ENCODE measurements around the gene BCAS3. TPM values are rescaled to one million over a fixed set of nuclear protein-coding genes. Genes with fewer than 3 reads are reported as not detected.

The BCAS3 gene
- total RNA-seq, 1 experiment from 2014 or later = 26.3 TPM

DNA sequence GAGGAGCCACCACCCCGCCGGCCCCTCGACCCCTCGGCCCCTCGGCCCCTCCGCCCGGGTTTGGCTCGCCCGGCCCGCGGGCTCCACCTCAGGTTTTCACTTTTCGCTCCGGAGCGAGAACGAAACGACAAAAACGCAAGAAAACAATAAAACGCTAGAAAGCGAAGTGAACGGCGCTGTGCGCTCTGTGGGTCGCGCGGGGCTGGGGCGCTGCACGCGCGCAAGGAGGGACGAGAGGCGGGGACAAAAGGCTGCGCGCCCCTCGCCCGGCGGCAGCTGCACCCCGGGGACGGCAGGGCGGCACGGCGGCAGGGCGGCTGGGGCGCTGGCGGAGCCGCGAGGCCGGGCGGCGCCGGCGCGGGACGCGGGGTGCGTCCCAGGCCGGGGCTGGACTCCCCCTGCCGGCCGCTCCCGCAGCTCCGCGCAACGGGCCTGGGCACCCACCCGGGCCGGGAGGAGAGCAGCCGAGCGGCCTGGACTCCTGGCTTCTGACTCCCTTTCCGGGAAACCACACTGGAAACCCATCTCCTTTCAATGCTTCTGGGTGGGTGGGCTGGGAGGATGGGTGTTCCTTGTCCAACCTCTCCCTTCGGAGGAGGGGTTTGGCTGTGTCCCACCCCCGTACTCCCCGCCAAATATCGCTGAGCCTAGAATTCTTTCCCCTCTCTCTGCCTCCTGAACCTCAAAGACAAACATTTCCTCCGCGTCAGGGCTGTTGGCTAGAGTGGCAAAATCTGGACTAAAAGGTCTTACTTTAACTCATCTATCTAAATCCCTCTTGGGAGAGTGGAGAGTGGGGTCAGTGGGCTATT lies 731.9 kb downstream of the BCAS3 start:
- intact Hi-C loops (cut with micrococcal nuclease) = loop anchor here (1.0 to 5.0 kb wide), 3 partner anchors 407 to 658 kb away; partner anchors contain the start of gene MED13
- Histone ChIP-seq H3K79me2 (ENCODE audit: insufficient read depth, low read length) (no peaks in the 10 kb centered on the region), H3K4me1 (ENCODE audit: control insufficient read depth in 1 of 2, insufficient read depth in 2 of 2, low read length in 2 of 2) (peaks cover 37 to 48% of the 10 kb centered on the region in 2 experiments), H3K9ac (ENCODE audit: low read length) (peak overlapping the region; percentile 77), H3K27me3 (ENCODE audit: insufficient read depth, low read length) (no peaks in the 10 kb centered on the region), H2AFZ (ENCODE audit: low read depth, low read length, poor library complexity, severe bottlenecking) (peak overlapping the region; percentile 93), H4K20me1 (ENCODE audit: insufficient read depth) (no peaks in the 10 kb centered on the region), H3K27ac (ENCODE audit: low read depth, low read length) (peak overlapping the region; percentile 97), H3K4me2 (ENCODE audit: low read length) (peak overlapping the region; percentile 98), H3K9me3 (ENCODE audit: control insufficient read depth in 1 of 2, insufficient read depth in 1 of 2, low read depth in 1 of 2, low read length in 2 of 2) (no peaks in the 10 kb centered on the region), H3K9me2 (ENCODE audit: insufficient read depth) (no peaks in the 10 kb centered on the region), H3K4me3 (replicated peaks in 1 of 2; ENCODE audit: low read depth in 1 of 2, low read length in 2 of 2) (peak overlapping the region; percentile 52 to 68), H3K36me3 (ENCODE audit: control insufficient read depth in 1 of 2, insufficient read depth in 2 of 2, low read length in 2 of 2) (no peaks in the 10 kb centered on the region)
- DNase-seq (ENCODE audit: low read depth, low spot score) (peak; percentile 36), ATAC-seq (peak; percentile 71)
- BruUV-seq (replicated peaks) = no TSS peak
- TF ChIP-seq RAD21 (IDR thresholded peaks at IDR 0.05; ENCODE audit: low read depth) (peak; percentile 48), POLR2A (IDR thresholded peaks at IDR 0.05; ENCODE audit: borderline replicate concordance, extremely low read depth, insufficient read depth, insufficient read length) (no peak), ZFX (IDR thresholded peaks at IDR 0.05) (peak; percentile 80), CTCF (IDR thresholded peaks at IDR 0.05 in 2 of 3, conservative IDR thresholded peaks at IDR 0.05 in 1 of 3; ENCODE audit: borderline replicate concordance in 1 of 3, insufficient read depth in 1 of 3, low read depth in 2 of 3, low read length in 2 of 3) (peak in 2 of 3 experiments; percentile 30 to 68; a peak in 3 of 6 replicates), MAX (IDR thresholded peaks at IDR 0.05) (peak; percentile 15; the same call in 1 of the 2 replicates), POLR2AphosphoS5 (IDR thresholded peaks at IDR 0.05; ENCODE audit: low read depth, low read length) (peak; percentile 49), TCF7L2 (IDR thresholded peaks at IDR 0.05; ENCODE audit: borderline replicate concordance, extremely low read depth, insufficient read depth, insufficient read length) (no peak), YY1 (IDR thresholded peaks at IDR 0.05; ENCODE audit: extremely low read depth, insufficient replicate concordance, low read depth, low read length) (no peak), EGR1 (IDR thresholded peaks at IDR 0.05; ENCODE audit: low read depth) (no peak), JUND (IDR thresholded peaks at IDR 0.05) (no peak)
- TF ChIP-seq, protein P1, sequence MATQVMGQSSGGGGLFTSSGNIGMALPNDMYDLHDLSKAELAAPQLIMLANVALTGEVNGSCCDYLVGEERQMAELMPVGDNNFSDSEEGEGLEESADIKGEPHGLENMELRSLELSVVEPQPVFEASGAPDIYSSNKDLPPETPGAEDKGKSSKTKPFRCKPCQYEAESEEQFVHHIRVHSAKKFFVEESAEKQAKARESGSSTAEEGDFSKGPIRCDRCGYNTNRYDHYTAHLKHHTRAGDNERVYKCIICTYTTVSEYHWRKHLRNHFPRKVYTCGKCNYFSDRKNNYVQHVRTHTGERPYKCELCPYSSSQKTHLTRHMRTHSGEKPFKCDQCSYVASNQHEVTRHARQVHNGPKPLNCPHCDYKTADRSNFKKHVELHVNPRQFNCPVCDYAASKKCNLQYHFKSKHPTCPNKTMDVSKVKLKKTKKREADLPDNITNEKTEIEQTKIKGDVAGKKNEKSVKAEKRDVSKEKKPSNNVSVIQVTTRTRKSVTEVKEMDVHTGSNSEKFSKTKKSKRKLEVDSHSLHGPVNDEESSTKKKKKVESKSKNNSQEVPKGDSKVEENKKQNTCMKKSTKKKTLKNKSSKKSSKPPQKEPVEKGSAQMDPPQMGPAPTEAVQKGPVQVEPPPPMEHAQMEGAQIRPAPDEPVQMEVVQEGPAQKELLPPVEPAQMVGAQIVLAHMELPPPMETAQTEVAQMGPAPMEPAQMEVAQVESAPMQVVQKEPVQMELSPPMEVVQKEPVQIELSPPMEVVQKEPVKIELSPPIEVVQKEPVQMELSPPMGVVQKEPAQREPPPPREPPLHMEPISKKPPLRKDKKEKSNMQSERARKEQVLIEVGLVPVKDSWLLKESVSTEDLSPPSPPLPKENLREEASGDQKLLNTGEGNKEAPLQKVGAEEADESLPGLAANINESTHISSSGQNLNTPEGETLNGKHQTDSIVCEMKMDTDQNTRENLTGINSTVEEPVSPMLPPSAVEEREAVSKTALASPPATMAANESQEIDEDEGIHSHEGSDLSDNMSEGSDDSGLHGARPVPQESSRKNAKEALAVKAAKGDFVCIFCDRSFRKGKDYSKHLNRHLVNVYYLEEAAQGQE (IDR thresholded peaks at IDR 0.05; ENCODE audit: low read depth) = no peak
- TF ChIP-seq, protein P2, sequence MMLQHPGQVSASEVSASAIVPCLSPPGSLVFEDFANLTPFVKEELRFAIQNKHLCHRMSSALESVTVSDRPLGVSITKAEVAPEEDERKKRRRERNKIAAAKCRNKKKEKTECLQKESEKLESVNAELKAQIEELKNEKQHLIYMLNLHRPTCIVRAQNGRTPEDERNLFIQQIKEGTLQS (IDR thresholded peaks at IDR 0.05) = no peak
- ChIA-PET POLR2A (interaction anchor here (0.9 kb wide), 1 partner anchor 689 kb away, joined by 3 read pairs; no protein-coding TSS in a partner anchor), RAD21 (ENCODE audit: low non-redundant PET in 1 of 2, low total read pairs in 2 of 2, uncharacterized antibody in 2 of 2, unreplicated experiment in 2 of 2) (interaction anchor here (0.6 to 1.3 kb wide), 6 partner anchors 145 to 689 kb away, joined by 3 to 4 read pairs (median 4); no protein-coding TSS in a partner anchor), CTCF (interaction anchor here (0.6 to 3.1 kb wide), 6 partner anchors 15 to 700 kb away, joined by 3 to 32 read pairs (median 8); no protein-coding TSS in a partner anchor)

All from HCT116 (cell line).